SK-N-SH (cell line): ENCODE data around the gene OR2S2. TPM values are rescaled to one million over a fixed set of nuclear protein-coding genes. Genes with fewer than 3 reads are reported as not detected.

Source experiments
- CTCF ChIA-PET: fragments of 300-600, 350-600 bp; formaldehyde crosslinking; extraction: SDS; loops from one replicate; lab custom pipeline; 2021; lab: Yijun Ruan, JAX
- POLR2A ChIA-PET: fragments of 350-600 bp; sonication (Branson Sonifier 250); formaldehyde crosslinking; extraction: SDS; loops from one replicate; lab custom pipeline; 2020; ENCODE audit warnings: antibody characterized with exemption, inconsistent platforms; lab: Yijun Ruan, JAX
- DNase-seq: peaks from one replicate; pipeline ENCODE4 v3.0.0; 2012
- H2AFZ ChIP-seq: fragments of 200-600 bp; sonication (generic); 2 replicates; pipeline ENCODE4 v1.8.1; 2016; ENCODE audit warnings: antibody characterized with exemption, mild to moderate bottlenecking, low read depth
- H3F3A ChIP-seq: fragments of 200-600 bp; sonication (generic); replicated peaks from 2 replicates; pipeline ENCODE3; 2016; ENCODE audit warnings: antibody characterized with exemption, mild to moderate bottlenecking; ENCODE audit not compliant: insufficient read depth
- H3K27ac ChIP-seq, 2 experiments: fragments of 200-500 bp in 1 of 2; fragments of 200-600 bp in 1 of 2; sonication (Bioruptor generic) in 1 of 2; sonication (generic), shearing (Covaris generic) in 1 of 2; 2 replicates each; pipeline versions ENCODE4 v1.5.1 to v1.6.1; 2014 to 2016; ENCODE audit warnings: low read depth in 2 of 2, inconsistent platforms in 1 of 2, low read length in 1 of 2, mild to moderate bottlenecking in 1 of 2, mixed read lengths in 1 of 2
- H3K27me3 ChIP-seq: fragments of 200-600 bp; sonication (generic), shearing (Covaris generic); 2 replicates; pipeline ENCODE4 v1.6.1; 2016; ENCODE audit warnings: mixed run types; ENCODE audit not compliant: insufficient read depth
- H3K36me3 ChIP-seq, 2 experiments: fragments of 200-500 bp in 1 of 2; fragments of 200-600 bp in 1 of 2; sonication (Bioruptor generic) in 1 of 2; sonication (generic) in 1 of 2; replicated peaks in 1 of 2; 2 replicates each; pipeline versions ENCODE3 to v1.5.1; 2014 to 2016; ENCODE audit warnings: low read length in 1 of 2, mild to moderate bottlenecking in 1 of 2; ENCODE audit not compliant: insufficient read depth in 2 of 2, control insufficient read depth in 1 of 2
- H3K4me1 ChIP-seq, 2 experiments: fragments of 200-500 bp in 1 of 2; fragments of 200-600 bp in 1 of 2; sonication (Bioruptor generic) in 1 of 2; sonication (generic), shearing (Covaris generic) in 1 of 2; 2 replicates each; pipeline versions ENCODE4 v1.5.1 to v1.6.1; 2014 to 2016; ENCODE audit warnings: low read depth in 1 of 2, low read length in 1 of 2, mixed run types in 1 of 2; ENCODE audit not compliant: insufficient read depth in 2 of 2, control insufficient read depth in 1 of 2
- H3K4me2 ChIP-seq: fragments of 200-600 bp; sonication (generic), shearing (Covaris generic); 2 replicates; pipeline ENCODE4 v1.6.1; 2017; ENCODE audit warnings: mixed run types
- H3K4me3 ChIP-seq, 2 experiments: fragments of 200-500 bp in 1 of 2; fragments of 200-600 bp in 1 of 2; sonication (Bioruptor generic) in 1 of 2; sonication (generic), shearing (Covaris generic) in 1 of 2; 2 replicates each; pipeline versions ENCODE4 v1.5.1 to v1.8.1; 2014 to 2016; ENCODE audit warnings: low read depth in 2 of 2, inconsistent platforms in 1 of 2, low read length in 1 of 2, mild to moderate bottlenecking in 1 of 2, mixed read lengths in 1 of 2, moderate library complexity in 1 of 2
- H3K79me2 ChIP-seq: fragments of 200-600 bp; sonication (generic); 2 replicates; pipeline ENCODE4 v1.8.1; 2017; ENCODE audit warnings: mild to moderate bottlenecking; ENCODE audit not compliant: insufficient read depth
- H3K9ac ChIP-seq: fragments of 200-600 bp; sonication (generic); 2 replicates; pipeline ENCODE4 v1.6.1; 2017; ENCODE audit warnings: mixed run types
- H3K9me2 ChIP-seq: fragments of 200-600 bp; sonication (generic); 2 replicates; pipeline ENCODE4 v1.6.1; 2017; ENCODE audit warnings: mixed run types
- H3K9me3 ChIP-seq: fragments of 200-600 bp; sonication (generic); 2 replicates; pipeline ENCODE4 v1.6.1; 2017; ENCODE audit warnings: mixed run types, mild to moderate bottlenecking, moderate library complexity
- H4K20me1 ChIP-seq: fragments of 200-600 bp; sonication (generic); 2 replicates; pipeline ENCODE4 v1.6.1; 2017; ENCODE audit warnings: mild to moderate bottlenecking, mixed run types; ENCODE audit not compliant: insufficient read depth
- CHD2 ChIP-seq: fragments of 150-350 bp; IDR thresholded peaks from 2 replicates; pipeline ENCODE4 v1.6.1; 2018; ENCODE audit warnings: low read length; ENCODE audit not compliant: partially characterized antibody
- EP300 ChIP-seq, 2 experiments: IDR thresholded peaks; 2 replicates each; pipeline versions ENCODE4 v1.4.0 to v1.6.1; 2012; ENCODE audit warnings: borderline replicate concordance in 1 of 2, low read depth in 1 of 2, low read length in 1 of 2
- FOSL2 ChIP-seq: IDR thresholded peaks from 2 replicates; pipeline ENCODE4 v1.4.0; 2012; ENCODE audit warnings: low read depth, mild to moderate bottlenecking, moderate library complexity, borderline replicate concordance
- FOXJ3 ChIP-seq: sonication (generic); formaldehyde crosslinking; IDR thresholded peaks from 2 replicates; pipeline ENCODE4 v1.5.1; 2020; ENCODE audit warnings: mild to moderate bottlenecking, missing genetic modification reagents
- FOXM1 ChIP-seq: IDR thresholded peaks from 2 replicates; pipeline ENCODE4 v1.4.0; 2012; ENCODE audit warnings: low read depth, mild to moderate bottlenecking
- GABPA ChIP-seq: IDR thresholded peaks from 2 replicates; pipeline ENCODE4 v1.4.0; 2012; ENCODE audit warnings: low read depth, mild to moderate bottlenecking
- GATA2 ChIP-seq: sonication (generic); formaldehyde crosslinking; IDR thresholded peaks from 2 replicates; pipeline ENCODE4 v1.5.0; 2020; ENCODE audit warnings: mild to moderate bottlenecking, missing genetic modification reagents
- JUND ChIP-seq: IDR thresholded peaks from 2 replicates; pipeline ENCODE4 v1.4.0; 2012
- MXI1 ChIP-seq: IDR thresholded peaks from 2 replicates; pipeline ENCODE4 v1.6.1; 2012; ENCODE audit warnings: mild to moderate bottlenecking, low read depth, low read length, improper control_type of control experiment
- NFIC ChIP-seq: IDR thresholded peaks from 2 replicates; pipeline ENCODE4 v1.4.0; 2012; ENCODE audit warnings: borderline replicate concordance
- NRF1 ChIP-seq: IDR thresholded peaks from 2 replicates; pipeline ENCODE4 v1.6.1; 2012; ENCODE audit warnings: low read depth, mild to moderate bottlenecking, low read length
- RAD21 ChIP-seq: IDR thresholded peaks from 2 replicates; pipeline ENCODE4 v1.6.1; 2012; ENCODE audit warnings: mild to moderate bottlenecking, low read length
- RCOR1 ChIP-seq: fragments of 150-350 bp; IDR thresholded peaks from 2 replicates; pipeline ENCODE4 v1.6.1; 2017; ENCODE audit warnings: antibody characterized with exemption, low read length
- RFX5 ChIP-seq: IDR thresholded peaks from 2 replicates; pipeline ENCODE4 v1.6.1; 2012; ENCODE audit warnings: mild to moderate bottlenecking, improper control_type of control experiment, low read length
- RXRA ChIP-seq: IDR thresholded peaks from 2 replicates; pipeline ENCODE4 v1.4.0; 2012; ENCODE audit warnings: low read depth, mild to moderate bottlenecking, borderline replicate concordance
- SIN3A ChIP-seq: IDR thresholded peaks from 2 replicates; pipeline ENCODE4 v1.6.1; 2012; ENCODE audit warnings: low read depth, mild to moderate bottlenecking, low read length, moderate library complexity, borderline replicate concordance
- SMC3 ChIP-seq: IDR thresholded peaks from 2 replicates; pipeline ENCODE4 v1.6.1; 2012; ENCODE audit warnings: low read depth, low read length, improper control_type of control experiment
- TAF1 ChIP-seq: IDR thresholded peaks from 2 replicates; pipeline ENCODE4 v1.6.1; 2012; ENCODE audit warnings: low read depth, mild to moderate bottlenecking, low read length, moderate library complexity, borderline replicate concordance
- TCF12 ChIP-seq: IDR thresholded peaks from 2 replicates; pipeline ENCODE4 v1.4.0; 2012
- TEAD4 ChIP-seq: IDR thresholded peaks from 2 replicates; pipeline ENCODE4 v1.4.0; 2012; ENCODE audit warnings: mild to moderate bottlenecking, borderline replicate concordance; ENCODE audit not compliant: insufficient read depth
- YY1 ChIP-seq: IDR thresholded peaks from 2 replicates; pipeline ENCODE4 v1.4.0; 2012; ENCODE audit warnings: low read depth, mild to moderate bottlenecking
- WGBS: methylation state at CpG from one replicate; pipeline ENCODE4 v1.1.6; 2017; ENCODE audit warnings: low lambda C conversion rate; 5-methylcytosine and 5-hydroxymethylcytosine counted together
- polyA plus RNA-seq, 3 experiments: library from polyadenylated mRNA; depleted of rRNA; stranded (reverse); fragments of >200 nt; gene quantifications; 2 replicates each; pipeline ENCODE4 v1.2.3, GENCODE V29; 2012
- TF ChIP-seq, protein P1 (sequence below): fragments of 200-600 bp; sonication (generic); IDR thresholded peaks from 2 replicates; pipeline ENCODE4 v1.6.1; 2017; ENCODE audit warnings: antibody characterized with exemption, mild to moderate bottlenecking, moderate library complexity
- TF ChIP-seq, protein P2 (sequence below): IDR thresholded peaks from 2 replicates; pipeline ENCODE4; 2012
- TF ChIP-seq, protein P3 (sequence below): IDR thresholded peaks from 2 replicates; pipeline ENCODE4 v1.4.0; 2012; ENCODE audit warnings: low read depth
- TF ChIP-seq, protein P4 (sequence below): IDR thresholded peaks from 2 replicates; pipeline ENCODE4 v1.4.0; 2012; ENCODE audit warnings: low read depth, borderline replicate concordance

OR2S2 gene
- polyA plus RNA-seq, 1 of the 3 experiments (the other 2 are of a cell fraction): not detected

DNA sequence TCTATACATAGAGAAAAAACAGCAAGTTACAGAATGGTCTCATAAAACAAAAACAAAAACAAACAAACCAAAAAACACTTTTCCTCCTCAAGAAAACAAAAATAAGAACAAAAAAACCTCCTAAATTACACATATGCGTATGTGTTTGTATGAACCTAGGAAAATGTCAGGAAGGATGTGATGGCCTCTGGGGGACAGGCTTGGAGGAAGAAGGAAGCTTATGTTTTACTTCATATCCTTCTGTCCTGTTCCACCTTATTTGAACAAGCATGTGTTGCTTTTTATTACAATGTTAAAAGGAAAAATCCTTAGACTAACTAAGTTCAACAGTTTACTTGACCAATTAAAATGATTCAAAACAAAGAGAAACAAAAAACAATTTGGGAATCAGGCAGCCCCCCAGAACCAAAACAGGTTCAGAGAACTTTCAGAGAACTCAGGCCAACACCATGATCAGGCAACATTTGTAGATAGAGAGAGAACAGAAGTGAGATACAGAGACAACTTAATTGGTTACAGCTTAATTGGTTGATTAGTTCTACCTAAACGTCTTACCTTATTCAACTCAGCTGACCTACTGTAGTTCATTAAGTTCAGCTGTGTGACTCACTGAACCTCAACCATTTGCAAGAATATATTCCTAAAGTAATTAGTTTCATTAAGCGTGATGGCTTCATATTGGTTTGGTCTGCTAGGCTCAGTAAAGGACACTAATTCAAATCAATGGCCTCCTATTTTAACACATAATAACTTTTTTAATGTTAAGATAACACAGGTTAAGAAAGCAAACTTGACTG lies 38.5 kb downstream of the OR2S2 start:
- H3K9ac ChIP-seq: no peak overlapping the region
- H3K4me3 ChIP-seq: no peak overlapping the region
- H3K27me3 ChIP-seq: no peaks in the 10 kb centered on the region
- peaks cover 0 to 12% of the 10 kb centered on the region in 2 experiments; a peak in 1 of 4 replicates for H3K4me1 ChIP-seq
- TF ChIP-seq FOXJ3 (CRISPR knock-in tag) (no peak), SIN3A (no peak), FOSL2 (no peak), NRF1 (no peak), TEAD4 (no peak), GATA2 (CRISPR knock-in tag) (no peak), SMC3 (no peak), JUND (no peak), RXRA (no peak), FOXM1 (no peak)
- TF ChIP-seq, protein P1, sequence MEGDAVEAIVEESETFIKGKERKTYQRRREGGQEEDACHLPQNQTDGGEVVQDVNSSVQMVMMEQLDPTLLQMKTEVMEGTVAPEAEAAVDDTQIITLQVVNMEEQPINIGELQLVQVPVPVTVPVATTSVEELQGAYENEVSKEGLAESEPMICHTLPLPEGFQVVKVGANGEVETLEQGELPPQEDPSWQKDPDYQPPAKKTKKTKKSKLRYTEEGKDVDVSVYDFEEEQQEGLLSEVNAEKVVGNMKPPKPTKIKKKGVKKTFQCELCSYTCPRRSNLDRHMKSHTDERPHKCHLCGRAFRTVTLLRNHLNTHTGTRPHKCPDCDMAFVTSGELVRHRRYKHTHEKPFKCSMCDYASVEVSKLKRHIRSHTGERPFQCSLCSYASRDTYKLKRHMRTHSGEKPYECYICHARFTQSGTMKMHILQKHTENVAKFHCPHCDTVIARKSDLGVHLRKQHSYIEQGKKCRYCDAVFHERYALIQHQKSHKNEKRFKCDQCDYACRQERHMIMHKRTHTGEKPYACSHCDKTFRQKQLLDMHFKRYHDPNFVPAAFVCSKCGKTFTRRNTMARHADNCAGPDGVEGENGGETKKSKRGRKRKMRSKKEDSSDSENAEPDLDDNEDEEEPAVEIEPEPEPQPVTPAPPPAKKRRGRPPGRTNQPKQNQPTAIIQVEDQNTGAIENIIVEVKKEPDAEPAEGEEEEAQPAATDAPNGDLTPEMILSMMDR: no peak
- TF ChIP-seq, protein P2, sequence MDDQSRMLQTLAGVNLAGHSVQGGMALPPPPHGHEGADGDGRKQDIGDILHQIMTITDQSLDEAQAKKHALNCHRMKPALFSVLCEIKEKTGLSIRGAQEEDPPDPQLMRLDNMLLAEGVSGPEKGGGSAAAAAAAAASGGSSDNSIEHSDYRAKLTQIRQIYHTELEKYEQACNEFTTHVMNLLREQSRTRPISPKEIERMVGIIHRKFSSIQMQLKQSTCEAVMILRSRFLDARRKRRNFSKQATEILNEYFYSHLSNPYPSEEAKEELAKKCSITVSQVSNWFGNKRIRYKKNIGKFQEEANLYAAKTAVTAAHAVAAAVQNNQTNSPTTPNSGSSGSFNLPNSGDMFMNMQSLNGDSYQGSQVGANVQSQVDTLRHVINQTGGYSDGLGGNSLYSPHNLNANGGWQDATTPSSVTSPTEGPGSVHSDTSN: no peak
- H3K27ac ChIP-seq: no peak overlapping the region
- WGBS: 68% methylated on average over 3 of the region's 3 CpGs
- ChIA-PET CTCF (interaction anchor here (0.6 to 3.6 kb wide), 4 partner anchors 17 to 104 kb away, joined by 3 to 19 read pairs (median 5); no protein-coding TSS in a partner anchor), POLR2A (no interaction called here)
- no peaks in the 10 kb centered on the region for H3K36me3 ChIP-seq
- peak overlapping the region; percentile 52 for H2AFZ ChIP-seq
- H4K20me1 ChIP-seq: no peaks in the 10 kb centered on the region
- no peaks in the 10 kb centered on the region for H3K9me3 ChIP-seq
- peaks cover 33% of the 10 kb centered on the region for H3F3A ChIP-seq
- no peaks in the 10 kb centered on the region for H3K79me2 ChIP-seq
- H3K4me2 ChIP-seq: no peak overlapping the region
- no peak for DNase-seq
- no peaks in the 10 kb centered on the region for H3K9me2 ChIP-seq

DNA sequence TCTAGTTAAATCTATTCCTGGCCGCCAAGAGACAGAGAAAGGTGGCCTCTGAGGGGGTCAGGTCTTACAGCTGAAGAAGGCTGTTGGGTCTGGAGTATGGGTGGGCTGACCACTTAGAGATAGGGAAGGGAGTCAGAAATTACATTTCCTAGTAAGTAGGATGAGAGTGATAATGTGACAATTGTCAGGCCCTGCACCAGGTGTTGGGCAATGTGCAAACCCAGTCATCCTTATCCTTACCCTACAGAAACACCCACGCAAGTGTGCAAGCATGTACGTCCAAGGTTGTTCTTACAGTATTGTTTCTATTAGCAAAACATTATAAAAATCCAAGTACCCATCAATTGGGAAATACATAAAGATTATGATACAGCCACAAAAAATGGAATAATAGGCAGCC lies 39.2 kb downstream of the OR2S2 start:
- no peak for DNase-seq
- ChIA-PET POLR2A (no interaction called here), CTCF (interaction anchor here (0.6 to 3.6 kb wide), 3 partner anchors 16 to 27 kb away, joined by 3 to 19 read pairs (median 10); no protein-coding TSS in a partner anchor)
- Histone ChIP-seq H4K20me1 (no peaks in the 10 kb centered on the region), H3F3A (peaks cover 28% of the 10 kb centered on the region), H3K4me1 (peaks cover 0 to 12% of the 10 kb centered on the region in 2 experiments; a peak in 1 of 4 replicates), H3K4me2 (no peak overlapping the region), H3K9me2 (no peaks in the 10 kb centered on the region), H3K79me2 (no peaks in the 10 kb centered on the region), H3K9me3 (no peaks in the 10 kb centered on the region), H3K27me3 (no peaks in the 10 kb centered on the region), H2AFZ (no peak overlapping the region), H3K4me3 (no peak overlapping the region), H3K27ac (no peak overlapping the region), H3K9ac (no peak overlapping the region), H3K36me3 (no peaks in the 10 kb centered on the region)
- 92% methylated on average over 3 of the region's 3 CpGs for WGBS
- TF ChIP-seq, protein P3, sequence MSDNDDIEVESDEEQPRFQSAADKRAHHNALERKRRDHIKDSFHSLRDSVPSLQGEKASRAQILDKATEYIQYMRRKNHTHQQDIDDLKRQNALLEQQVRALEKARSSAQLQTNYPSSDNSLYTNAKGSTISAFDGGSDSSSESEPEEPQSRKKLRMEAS: no peak
- no peak for TF ChIP-seq FOSL2
- no peak for TF ChIP-seq NFIC
- TF ChIP-seq MXI1: no peak
- TF ChIP-seq CHD2: no peak
- TF ChIP-seq EP300 (IDR thresholded peaks at IDR 0.05; ENCODE audit: borderline replicate concordance in 1 of 2, low read depth in 1 of 2, low read length in 1 of 2): no peak
- no peak for TF ChIP-seq TAF1
- TF ChIP-seq, protein P4, sequence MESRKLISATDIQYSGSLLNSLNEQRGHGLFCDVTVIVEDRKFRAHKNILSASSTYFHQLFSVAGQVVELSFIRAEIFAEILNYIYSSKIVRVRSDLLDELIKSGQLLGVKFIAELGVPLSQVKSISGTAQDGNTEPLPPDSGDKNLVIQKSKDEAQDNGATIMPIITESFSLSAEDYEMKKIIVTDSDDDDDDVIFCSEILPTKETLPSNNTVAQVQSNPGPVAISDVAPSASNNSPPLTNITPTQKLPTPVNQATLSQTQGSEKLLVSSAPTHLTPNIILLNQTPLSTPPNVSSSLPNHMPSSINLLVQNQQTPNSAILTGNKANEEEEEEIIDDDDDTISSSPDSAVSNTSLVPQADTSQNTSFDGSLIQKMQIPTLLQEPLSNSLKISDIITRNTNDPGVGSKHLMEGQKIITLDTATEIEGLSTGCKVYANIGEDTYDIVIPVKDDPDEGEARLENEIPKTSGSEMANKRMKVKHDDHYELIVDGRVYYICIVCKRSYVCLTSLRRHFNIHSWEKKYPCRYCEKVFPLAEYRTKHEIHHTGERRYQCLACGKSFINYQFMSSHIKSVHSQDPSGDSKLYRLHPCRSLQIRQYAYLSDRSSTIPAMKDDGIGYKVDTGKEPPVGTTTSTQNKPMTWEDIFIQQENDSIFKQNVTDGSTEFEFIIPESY: no peak
- no peak for TF ChIP-seq RFX5
- no peak for TF ChIP-seq TCF12
- TF ChIP-seq RCOR1: no peak
- TF ChIP-seq YY1: no peak
- no peak for TF ChIP-seq SIN3A
- no peak for TF ChIP-seq GABPA
- no peak for TF ChIP-seq GATA2 (CRISPR knock-in tag)
- TF ChIP-seq RAD21: no peak
